ENCODE results near the gene FAM163A.

Gene FAM163A

GRCh38 chr1:179865377-179865776, 122.3 kb downstream of the FAM163A start:
- DNase-seq: no peak
